CD4-positive, alpha-beta T cell (primary cell): ENCODE measurements around the gene SRGAP1. TPM values are rescaled to one million over a fixed set of nuclear protein-coding genes. Genes with fewer than 3 reads are reported as not detected.

Experiments
- ATAC-seq: fragments of 200-7000 bp; cut with Tn5 transposase; one replicate; pipeline ENCODE4 v1.10.0; 2022; ENCODE audit warnings: mild to moderate bottlenecking; ENCODE audit not compliant: poor library complexity
- CTCF ChIA-PET: fragments of 350-600 bp; sonication (Branson Sonifier 250); formaldehyde crosslinking; loops from one replicate; lab custom pipeline; 2021; ENCODE audit warnings: antibody characterized with exemption, inconsistent platforms; lab: Charles Lee
- POLR2A ChIA-PET: fragments of 350-600 bp; sonication (Branson Sonifier 250); formaldehyde crosslinking; loops from one replicate; lab custom pipeline; 2021; ENCODE audit warnings: antibody characterized with exemption, inconsistent platforms; lab: Charles Lee
- DNase-seq, 14 experiments: peaks; one replicate each; pipeline ENCODE4 v3.0.0-alpha.2; 2013 to 2020; ENCODE audit warnings: mixed read lengths in 2 of 14
- H3K27ac ChIP-seq, 2 donors: one replicate each; pipeline versions ENCODE4 v1.5.1 to v1.7.0; 2013; ENCODE audit warnings: low read length in 2 of 2, low read depth in 1 of 2, mild to moderate bottlenecking in 1 of 2
- H3K27me3 ChIP-seq, 2 experiments: 1 replicate in 1 of 2; 2 replicates in 1 of 2; pipeline versions ENCODE4 v1.6.1 to v1.7.0; 2013; ENCODE audit warnings: low read length in 2 of 2, control low read depth in 1 of 2, mild to moderate bottlenecking in 1 of 2, moderate library complexity in 1 of 2; ENCODE audit not compliant: insufficient read depth in 2 of 2, control insufficient read depth in 1 of 2
- H3K36me3 ChIP-seq: one replicate; pipeline ENCODE4 v1.6.1; 2013; ENCODE audit warnings: low read length, control low read depth; ENCODE audit not compliant: insufficient read depth
- H3K4me1 ChIP-seq: one replicate; pipeline ENCODE4 v1.6.1; 2013; ENCODE audit warnings: low read length, control low read depth; ENCODE audit not compliant: insufficient read depth
- H3K4me3 ChIP-seq: one replicate; pipeline ENCODE4 v1.5.1; 2013; ENCODE audit warnings: mild to moderate bottlenecking, low read length, moderate library complexity
- H3K9me3 ChIP-seq, 2 experiments: 1 replicate in 1 of 2; 2 replicates in 1 of 2; pipeline versions ENCODE4 v1.6.1 to v1.7.0; 2013; ENCODE audit warnings: low read length in 2 of 2, mild to moderate bottlenecking in 2 of 2, control low read depth in 1 of 2, moderate library complexity in 1 of 2; ENCODE audit not compliant: control insufficient read depth in 1 of 2, insufficient read depth in 1 of 2
- H3K27ac Mint-ChIP-seq: one replicate; pipeline ENCODE4 v1.8.0; 2020; ENCODE audit warnings: mixed read lengths
- H3K27me3 Mint-ChIP-seq: one replicate; pipeline ENCODE4 v1.8.0; 2021; ENCODE audit warnings: mixed read lengths
- H3K36me3 Mint-ChIP-seq: one replicate; pipeline ENCODE4 v1.8.0; 2021; ENCODE audit warnings: low read depth, mixed read lengths
- H3K4me1 Mint-ChIP-seq: one replicate; pipeline ENCODE4 v1.8.0; 2021; ENCODE audit warnings: low read depth, mixed read lengths
- H3K4me3 Mint-ChIP-seq: one replicate; pipeline ENCODE4 v1.8.0; 2020; ENCODE audit warnings: mild to moderate bottlenecking, mixed read lengths
- H3K9me3 Mint-ChIP-seq: one replicate; pipeline ENCODE4 v1.8.0; 2020; ENCODE audit warnings: mixed read lengths
- CTCF ChIP-seq: fragments of 200-600 bp; IDR thresholded peaks from one replicate; pipeline ENCODE4 v1.8.0; 2022; ENCODE audit warnings: antibody characterized with exemption, mild to moderate bottlenecking
- intact Hi-C, 2 experiments: fragments of 100-400 bp; cut with DNase I in 1 of 2; cut with micrococcal nuclease in 1 of 2; formaldehyde crosslinking; loops; one replicate each; pipeline versions ENCODE4 v1.15.1 to v1.9.0; 2023 to 2025; cut with DNase I, micrococcal nuclease
- total RNA-seq, 174 experiments: library from RNA in 2 of 174; stranded (reverse) in 2 of 174; gene quantifications; one replicate each; pipeline ENCODE4 v1.2.3 and lab custom pipeline; 2021 to 2026

SRGAP1 gene
- total RNA-seq, 2 experiments from 2014 or later = 0.03 TPM; not detected in 1

- Histone ChIP-seq H3K27me3 (peaks cover 0 to 4% of the 10 kb centered on the region in 2 experiments), H3K36me3 (no peaks in the 10 kb centered on the region), H3K9me3 (no peaks in the 10 kb centered on the region), H3K4me3 (no peak overlapping the region), H3K27ac (no peak overlapping the region), H3K4me1 (no peaks in the 10 kb centered on the region)
- no peaks in the 10 kb centered on the region for H3K4me1 Mint-ChIP-seq
- DNase-seq (no peak), ATAC-seq (no peak)
- no peak overlapping the region for H3K27ac Mint-ChIP-seq
- POLR2A ChIA-PET = no interaction called here
- no peaks in the 10 kb centered on the region for H3K36me3 Mint-ChIP-seq
- intact Hi-C loops = no loop called here
- H3K4me3 Mint-ChIP-seq = no peak overlapping the region
- H3K9me3 Mint-ChIP-seq = no peaks in the 10 kb centered on the region
- CTCF ChIA-PET = no interaction called here
- no peak for TF ChIP-seq CTCF
- H3K27me3 Mint-ChIP-seq = peaks cover 11% of the 10 kb centered on the region
Observed at GRCh38 chr12:63865448-63865847, 20.9 kb downstream of the SRGAP1 start.

DNA sequence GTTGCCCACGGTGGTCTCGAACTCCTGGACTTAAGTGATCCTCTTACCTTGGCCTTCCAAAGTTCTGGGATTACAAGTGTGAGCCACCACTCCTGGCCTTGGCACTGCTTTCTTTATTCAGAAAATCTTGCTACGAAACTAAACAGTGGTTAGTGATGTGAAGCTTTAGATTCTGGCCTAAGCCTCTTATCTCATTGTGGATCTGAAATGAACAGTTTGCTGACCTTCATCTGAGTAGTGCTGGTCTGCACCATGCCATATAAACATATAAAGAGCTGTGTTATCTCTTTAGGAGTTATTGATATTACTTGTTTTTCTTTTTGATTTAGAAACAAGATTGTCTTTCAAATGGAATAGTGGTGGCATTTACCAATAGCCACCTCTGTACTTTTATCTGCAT lies 22.6 kb downstream of the SRGAP1 start:
- no peak overlapping the region for H3K4me3 ChIP-seq
- ATAC-seq (no peak), DNase-seq (no peak)
- ChIA-PET POLR2A (no interaction called here), CTCF (no interaction called here)
- H3K4me3 Mint-ChIP-seq = no peak overlapping the region
- TF ChIP-seq CTCF = no peak
- H3K27ac ChIP-seq = no peak overlapping the region
- peaks cover 23% of the 10 kb centered on the region for H3K27me3 Mint-ChIP-seq
- no peaks in the 10 kb centered on the region for H3K36me3 ChIP-seq
- no peaks in the 10 kb centered on the region for H3K9me3 ChIP-seq
- H3K4me1 ChIP-seq = no peaks in the 10 kb centered on the region
- intact Hi-C loops = no loop called here
- no peaks in the 10 kb centered on the region for H3K36me3 Mint-ChIP-seq
- H3K9me3 Mint-ChIP-seq = no peaks in the 10 kb centered on the region
- H3K27ac Mint-ChIP-seq = no peak overlapping the region
- H3K4me1 Mint-ChIP-seq = no peaks in the 10 kb centered on the region
- peaks cover 0 to 4% of the 10 kb centered on the region in 2 experiments for H3K27me3 ChIP-seq

- Histone ChIP-seq H3K9me3 (no peaks in the 10 kb centered on the region), H3K4me3 (no peak overlapping the region), H3K4me1 (no peaks in the 10 kb centered on the region), H3K27me3 (peaks cover 0 to 4% of the 10 kb centered on the region in 2 experiments), H3K27ac (no peak overlapping the region), H3K36me3 (no peaks in the 10 kb centered on the region)
- no peak for ATAC-seq
- intact Hi-C loops = no loop called here
- ChIA-PET POLR2A (no interaction called here), CTCF (no interaction called here)
- no peak for DNase-seq
- Mint-ChIP-seq H3K36me3 (no peaks in the 10 kb centered on the region), H3K27ac (no peak overlapping the region), H3K27me3 (peaks cover 29% of the 10 kb centered on the region), H3K9me3 (no peaks in the 10 kb centered on the region), H3K4me3 (no peak overlapping the region), H3K4me1 (no peaks in the 10 kb centered on the region)
- TF ChIP-seq CTCF = no peak
Observed at GRCh38 chr12:63869656-63870055, 25.2 kb downstream of the SRGAP1 start.
